ENCODE measurements around the gene FLVCR2.

- no peak for TF ChIP-seq CTCF (conservative IDR thresholded peaks at IDR 0.05 in 1 of 2, IDR thresholded peaks at IDR 0.05 in 1 of 2; ENCODE audit: extremely low read depth in 1 of 2, insufficient read depth in 1 of 2, low read depth in 1 of 2, low read length in 2 of 2)
- no peak for TF ChIP-seq EZH2 (IDR thresholded peaks at IDR 0.05; ENCODE audit: borderline replicate concordance, low read length)
These were observed 53.0 kb downstream of the FLVCR2 start for GRCh38 chr14:75631453-75631831.

All from mammary epithelial cell (primary cell).